HG02943 (cell line): Measurements from ENCODE around the gene VAPB.
"Not testable (repeated sequence)": the region's sequence is repeated elsewhere in the genome, so short reads cannot be mapped to it uniquely, and the experiment has no call there.

ENCODE experiments used
- ATAC-seq: cut with Tn5 transposase; IDR thresholded peaks from one replicate; pipeline ENCODE4 v1.9.1; 2021; ENCODE audit warnings: mild to moderate bottlenecking, low read depth, moderate library complexity; ENCODE audit not compliant: unreplicated experiment

Gene VAPB

DNA sequence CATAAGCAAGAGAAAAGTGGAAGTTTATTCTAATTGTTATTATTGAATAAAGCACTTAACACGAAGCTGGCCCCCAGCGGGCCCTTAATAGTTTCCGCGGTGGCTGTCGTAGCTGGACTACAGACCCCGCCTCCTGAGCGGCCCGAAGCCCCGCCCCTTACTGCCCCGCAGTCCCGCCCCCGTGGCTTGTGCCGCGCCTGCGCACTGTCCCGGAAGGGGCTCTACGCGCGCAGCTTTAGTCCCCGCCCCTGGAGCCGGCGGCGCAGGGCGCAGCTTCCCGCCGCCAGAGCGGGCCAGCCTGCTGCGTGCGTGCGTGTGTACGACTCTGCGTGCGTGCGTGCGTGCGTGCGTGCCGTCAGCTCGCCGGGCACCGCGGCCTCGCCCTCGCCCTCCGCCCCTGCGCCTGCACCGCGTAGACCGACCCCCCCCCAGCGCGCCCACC lies at the start of gene VAPB:
Gene VAPB, plus strand, starts transcription at position 348 of the 442 bp plus-strand sequence. CDS start 231 bp downstream, outside the sequence.
- ATAC-seq: peak; percentile 97

- no peak for ATAC-seq
Observed at GRCh38 chr20:58339741-58340140, 49.3 kb upstream of the VAPB start.

DNA sequence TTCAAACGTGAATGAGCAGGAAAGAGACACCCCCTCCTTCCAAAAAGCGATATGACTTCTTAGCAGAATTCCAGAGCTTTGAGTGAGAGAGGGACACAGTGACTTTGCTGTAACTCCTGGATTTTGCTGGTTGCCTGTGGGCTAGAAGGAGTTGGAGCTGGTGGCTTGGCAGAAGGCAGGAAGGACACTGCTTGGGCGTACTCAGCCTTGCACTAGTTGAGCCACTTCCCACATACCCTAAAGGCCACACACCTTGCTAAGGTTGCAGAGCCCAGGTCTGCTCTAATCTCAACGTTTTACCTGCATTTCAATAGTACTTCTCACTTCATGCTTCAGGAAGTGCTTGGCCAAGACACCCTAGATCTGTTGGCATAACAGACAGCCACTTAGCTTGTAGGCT lies 48.9 kb upstream of the VAPB start:
- ATAC-seq: no peak

DNA sequence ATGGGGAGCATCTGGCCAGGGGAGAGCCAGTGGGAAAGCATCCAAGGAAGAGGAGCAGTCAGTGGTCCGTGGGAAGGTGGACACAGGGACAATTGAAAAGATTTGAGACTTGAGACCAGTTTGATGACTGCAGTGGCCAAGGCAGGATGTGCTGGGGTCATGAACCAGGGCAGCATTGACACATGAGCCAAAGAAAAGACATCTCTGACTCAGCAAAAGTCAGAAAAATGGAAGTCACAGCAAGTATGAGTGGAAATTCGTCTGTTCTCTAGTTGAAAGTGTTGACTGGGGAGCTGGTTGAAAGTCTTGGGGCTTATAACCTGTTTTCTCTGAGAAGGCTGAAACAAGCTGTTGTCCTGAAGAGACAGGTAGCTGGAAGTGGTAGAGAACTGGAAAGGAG lies 48.2 kb upstream of the VAPB start:
- ATAC-seq: no peak

DNA sequence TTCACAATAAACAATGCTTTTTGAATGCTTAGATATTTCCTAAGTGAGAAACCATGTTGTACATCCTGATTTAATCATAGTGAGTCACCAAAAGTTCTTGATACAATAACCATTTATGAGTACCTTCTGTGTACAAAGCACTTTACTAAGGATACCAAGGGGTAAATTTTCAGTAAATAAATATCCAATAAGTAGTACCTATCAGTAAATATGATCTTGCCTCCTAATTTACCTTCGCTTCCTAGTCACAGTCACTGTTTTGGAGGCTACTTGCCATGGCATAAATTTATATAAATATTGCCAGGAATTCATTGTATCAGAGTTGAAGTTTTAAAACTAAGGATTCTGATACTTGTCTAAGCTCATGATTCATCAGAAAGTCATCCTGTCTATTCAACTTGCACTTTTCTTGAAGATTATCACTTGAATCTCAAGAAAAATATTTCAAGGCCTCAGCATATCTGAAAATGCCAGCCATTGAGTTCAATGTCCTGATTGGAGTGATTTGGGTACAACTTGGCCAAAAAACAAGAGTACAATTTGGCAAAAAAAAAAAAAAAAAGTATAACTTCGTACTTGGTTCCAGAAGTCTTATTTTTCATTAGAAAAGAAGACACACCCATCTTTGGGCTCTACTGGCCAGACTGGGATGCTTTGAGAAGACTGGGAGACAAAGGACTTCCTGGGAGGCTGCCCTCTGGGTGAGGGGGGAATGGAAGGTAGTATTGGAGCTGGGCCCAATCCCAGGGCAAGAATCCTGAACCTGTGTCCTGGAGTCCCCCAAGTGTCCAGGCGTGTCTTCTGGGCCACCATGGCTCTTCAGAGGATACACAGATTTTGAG lies 46.7 kb upstream of the VAPB start:
- no peak for ATAC-seq

- ATAC-seq: no peak
Observed at GRCh38 chr20:58344741-58345140, 44.3 kb upstream of the VAPB start.

DNA sequence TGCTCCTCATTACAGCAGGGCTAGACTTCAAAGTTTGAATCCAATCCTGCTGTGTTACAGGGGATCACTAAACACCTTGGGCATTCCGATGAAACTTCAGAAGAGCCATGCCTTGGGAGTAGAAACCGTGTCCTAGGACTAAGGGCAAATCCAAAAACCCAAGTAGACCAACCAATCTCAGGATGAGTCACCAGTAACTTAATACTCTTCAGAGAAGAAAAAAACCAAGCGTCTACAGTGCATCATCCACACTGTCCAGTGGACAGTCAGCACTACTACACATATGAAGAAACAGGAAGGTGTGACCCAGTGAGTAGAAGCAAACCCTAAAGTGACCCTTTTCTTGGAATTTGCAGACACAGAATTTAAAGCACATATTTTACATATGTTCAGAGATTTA lies 39.5 kb upstream of the VAPB start:
- ATAC-seq: no peak

DNA sequence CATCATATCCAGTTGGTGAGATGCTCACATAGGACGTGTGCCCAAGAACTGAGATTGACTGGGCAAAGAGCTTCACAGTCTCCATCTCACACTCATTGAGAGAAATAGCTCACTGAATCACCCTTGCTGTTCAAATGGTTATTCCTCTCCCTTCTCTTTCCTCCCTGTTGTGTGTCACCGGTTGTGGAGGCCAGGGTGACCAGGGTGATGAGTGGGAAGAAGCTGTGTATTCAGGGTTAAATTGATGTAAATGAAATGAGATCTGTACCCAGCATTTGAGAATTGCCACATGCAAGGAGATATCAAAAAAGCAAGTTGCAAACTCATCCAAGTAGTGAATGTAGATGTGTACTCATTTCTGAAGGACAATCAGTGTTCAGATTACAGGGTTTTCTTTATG lies 36.6 kb upstream of the VAPB start:
- no peak for ATAC-seq

DNA sequence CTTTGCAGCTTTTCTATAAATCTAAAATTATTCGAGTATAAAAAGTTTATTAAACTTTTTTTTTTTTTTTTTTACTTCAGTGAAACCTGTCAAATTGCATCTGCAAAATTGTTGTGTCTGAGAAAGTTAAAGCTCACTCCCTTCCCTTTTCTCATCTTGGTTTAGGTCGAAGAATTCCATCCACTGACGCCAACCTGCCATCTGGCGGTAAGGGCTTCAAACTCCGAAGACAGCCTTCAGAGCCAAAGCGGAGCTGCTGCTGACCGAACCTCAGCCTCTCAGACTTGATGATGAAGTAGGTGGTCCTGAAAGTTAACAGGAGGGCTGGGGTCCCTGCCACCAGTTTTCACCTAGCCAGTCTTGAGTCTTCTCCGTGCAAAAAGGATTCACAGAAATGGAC lies 29.6 kb upstream of the VAPB start:
- no peak for ATAC-seq

GRCh38 chr20:58360936-58361335 lies 28.1 kb upstream of the VAPB start:
- no peak for ATAC-seq

- no peak for ATAC-seq
Observed at GRCh38 chr20:58361481-58362205, 27.4 kb upstream of the VAPB start.

DNA sequence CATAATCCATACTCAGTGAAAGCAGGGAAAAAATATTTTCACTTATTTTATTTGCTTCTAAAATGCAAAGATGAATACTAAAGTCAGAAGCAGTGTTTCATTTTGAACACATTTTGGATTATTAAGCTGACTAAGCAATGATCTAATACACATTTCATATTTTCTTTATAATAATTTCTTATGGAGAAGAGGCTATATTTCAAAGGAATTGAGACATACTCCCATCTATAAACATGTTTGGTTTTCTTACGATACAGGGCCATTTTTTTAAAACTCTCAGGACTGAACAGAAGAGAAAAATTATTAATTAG lies 26.9 kb upstream of the VAPB start:
- ATAC-seq: no peak

- ATAC-seq: no peak
Observed at GRCh38 chr20:58362970-58363369, 26.1 kb upstream of the VAPB start.

GRCh38 chr20:58366866-58367265 lies 22.2 kb upstream of the VAPB start:
- no peak for ATAC-seq

DNA sequence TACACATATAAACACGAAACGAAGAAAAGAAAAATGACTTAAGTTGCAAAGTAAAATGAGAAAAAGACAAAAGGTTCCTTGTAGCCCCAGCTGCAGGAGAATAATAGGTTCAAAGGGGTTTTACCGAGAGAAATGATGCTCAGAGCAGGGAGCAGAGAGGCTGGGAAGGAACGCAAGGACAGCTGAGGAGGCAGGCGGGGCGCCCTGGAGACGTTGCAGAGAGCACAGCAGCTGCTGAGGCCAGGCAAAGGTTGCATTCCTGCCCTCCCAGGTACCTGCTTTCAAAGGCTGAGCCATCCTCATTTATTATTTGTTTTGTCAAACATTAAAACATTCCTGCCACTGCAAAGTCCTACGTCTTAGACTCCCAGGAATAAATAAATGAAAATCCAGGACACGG lies 16.2 kb upstream of the VAPB start:
- no peak for ATAC-seq

DNA sequence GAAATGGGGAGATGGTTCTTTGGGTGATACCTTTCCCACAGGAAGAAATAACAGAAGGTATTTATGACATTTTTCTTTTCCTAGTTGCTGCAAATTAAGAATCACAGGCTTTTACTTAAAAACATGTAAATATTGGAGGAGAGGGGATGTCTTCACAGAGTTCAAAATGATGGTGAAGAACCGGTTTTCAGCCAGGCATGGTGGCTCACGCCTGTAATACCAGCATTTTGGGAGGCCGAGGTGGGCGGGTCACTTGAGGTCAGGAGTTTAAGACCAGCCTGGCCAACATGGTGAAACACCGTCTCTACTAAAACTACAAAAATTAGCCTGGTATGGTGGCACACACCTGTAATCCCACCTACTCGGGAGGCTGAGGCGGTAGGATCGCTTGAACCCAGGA lies 15.7 kb upstream of the VAPB start:
- not testable (repeated sequence) for ATAC-seq

GRCh38 chr20:58374027-58374850 lies 14.8 kb upstream of the VAPB start:
- ATAC-seq: no peak

DNA sequence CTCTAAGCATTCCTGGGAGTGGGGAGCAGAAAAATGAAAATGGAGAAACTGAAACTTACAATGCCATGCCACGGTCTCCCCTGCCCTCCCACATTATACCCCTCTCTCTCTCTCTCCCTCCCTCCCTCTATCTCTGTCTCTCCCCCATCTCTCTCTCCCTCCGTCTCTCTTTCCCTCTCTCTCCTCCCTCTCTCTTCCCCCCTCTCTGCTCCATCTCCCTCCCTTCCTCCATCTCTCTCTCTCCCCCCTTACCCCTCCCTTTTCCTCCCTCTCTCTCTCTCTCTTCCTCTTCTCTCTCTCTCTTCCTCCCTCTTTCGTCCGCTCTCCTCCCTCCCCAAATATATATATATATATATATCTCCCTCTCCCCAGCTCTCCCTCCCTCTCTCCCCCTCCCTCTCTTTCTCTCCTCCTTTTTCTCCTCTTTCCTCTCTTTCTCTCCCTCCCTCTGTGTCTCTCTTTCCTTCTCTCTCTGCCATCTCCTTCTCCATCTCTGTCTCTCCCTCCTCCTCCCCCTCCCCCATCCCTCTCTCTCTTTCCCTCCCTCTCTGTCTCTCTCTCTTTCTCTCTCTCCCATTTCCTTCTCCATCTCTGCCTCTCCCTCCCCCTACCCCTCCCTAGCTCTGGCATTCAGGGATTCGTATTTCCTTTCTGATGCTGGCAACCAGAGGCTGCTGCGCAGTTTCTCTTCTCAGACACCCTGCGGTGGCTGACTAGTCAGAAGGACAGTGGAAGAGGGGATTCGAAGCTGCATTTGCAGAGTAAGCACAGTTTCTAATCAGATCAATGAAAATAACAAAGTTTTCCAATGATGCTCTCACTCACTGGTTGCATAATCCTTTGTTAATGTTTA lies 13.9 kb upstream of the VAPB start:
- no peak for ATAC-seq

DNA sequence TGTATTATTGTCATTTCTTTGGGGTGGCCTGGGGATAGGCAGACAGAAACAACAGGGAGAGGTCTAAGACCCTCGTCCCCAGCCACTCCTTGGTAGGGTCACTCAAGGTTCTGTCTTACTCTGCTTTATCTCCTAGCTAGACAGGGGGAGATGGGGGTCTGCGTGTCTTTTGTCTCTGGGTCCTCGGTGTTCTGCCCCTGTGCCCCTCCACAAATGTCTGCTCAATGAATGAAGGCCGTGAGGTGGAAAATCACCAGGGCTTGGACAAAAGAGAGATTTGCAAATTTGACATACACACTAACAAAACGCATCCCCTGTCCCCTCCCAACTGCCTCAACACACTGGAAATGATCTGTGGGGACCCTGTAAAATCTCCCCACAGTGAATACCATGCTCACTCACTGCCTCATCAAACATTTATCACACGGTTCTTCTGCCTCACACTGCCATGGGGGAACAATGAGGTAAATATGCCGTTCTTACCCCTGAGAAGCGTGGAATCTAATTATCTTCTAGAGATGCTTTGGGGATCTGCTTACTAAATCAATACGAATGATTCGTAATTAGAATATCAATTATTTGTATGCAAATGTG lies 13.2 kb upstream of the VAPB start:
- ATAC-seq: no peak

DNA sequence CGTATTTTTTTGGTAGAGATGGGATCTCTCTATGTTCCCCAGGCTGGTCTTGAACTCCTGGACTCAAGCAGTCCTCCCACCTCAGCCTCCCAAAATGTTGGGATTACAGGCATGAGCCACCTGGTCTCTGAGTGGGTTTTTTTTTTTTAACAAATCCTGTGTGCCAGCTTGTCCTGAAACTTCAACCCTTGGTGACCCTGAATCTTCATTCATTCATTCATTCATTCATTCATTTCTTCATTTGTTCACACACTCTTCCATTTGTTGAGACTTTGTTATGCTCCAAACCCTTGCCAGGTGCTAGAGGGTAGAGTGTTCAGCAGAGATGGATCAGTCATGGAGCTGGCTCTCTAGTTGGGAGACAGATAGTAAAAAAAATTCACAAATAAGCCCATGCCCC lies 12.0 kb upstream of the VAPB start:
- ATAC-seq: no peak
